Caco-2 (cell line): ENCODE results near the gene CREB3L1. TPM values are rescaled to one million over a fixed set of nuclear protein-coding genes. Genes with fewer than 3 reads are reported as not detected.

Experiments used
- BruUV-seq: library from RNA; stranded (reverse); fragments of 400-500 nt; replicated peaks from 2 replicates; lab custom pipeline; 2021; lab: Mats Ljungman, UMichigan
- CTCF ChIA-PET: fragments of 300-600 bp; sonication (Branson Sonifier 250); formaldehyde crosslinking; loops from one replicate; lab custom pipeline; 2022; ENCODE audit warnings: antibody characterized with exemption; lab: Charles Lee
- POLR2A ChIA-PET: fragments of 300-600 bp; sonication (Branson Sonifier 250); formaldehyde crosslinking; loops from one replicate; lab custom pipeline; 2022; ENCODE audit warnings: antibody characterized with exemption; lab: Charles Lee
- DNase-seq, 2 experiments: peaks; one replicate each; pipeline versions ENCODE4 v3.0.0 to v3.0.0-alpha.2; 2020 to 2022
- H3K27me3 ChIP-seq: replicated peaks from 2 replicates; pipeline ENCODE4 v1.6.0; 2011; ENCODE audit warnings: low read length; ENCODE audit not compliant: control insufficient read depth, insufficient read depth
- H3K36me3 ChIP-seq: 2 replicates; pipeline ENCODE4 v1.5.1; 2011; ENCODE audit warnings: low read length; ENCODE audit not compliant: control insufficient read depth, insufficient read depth
- H3K4me1 ChIP-seq: fragments of 250-450 bp; sonication (Bioruptor Pico); 2 replicates; pipeline ENCODE4 v1.5.1; 2020; ENCODE audit warnings: mild to moderate bottlenecking
- H3K4me3 ChIP-seq: 2 replicates; pipeline ENCODE4 v1.5.1; 2011; ENCODE audit warnings: low read depth, mild to moderate bottlenecking, control low read depth, low read length
- H3K9me3 ChIP-seq: fragments of 250-450 bp; sonication (Bioruptor Pico); 2 replicates; pipeline ENCODE4 v1.5.1; 2020; ENCODE audit warnings: mild to moderate bottlenecking, moderate library complexity
- H3K27ac Mint-ChIP-seq: one replicate; pipeline ENCODE4 v1.8.0; 2022; ENCODE audit warnings: mixed read lengths; ENCODE audit not compliant: unreplicated experiment
- H3K27me3 Mint-ChIP-seq: one replicate; pipeline ENCODE4 v1.8.0; 2022; ENCODE audit warnings: mixed read lengths; ENCODE audit not compliant: insufficient read depth, unreplicated experiment
- H3K36me3 Mint-ChIP-seq: one replicate; pipeline ENCODE4 v1.8.0; 2022; ENCODE audit warnings: mild to moderate bottlenecking, mixed read lengths; ENCODE audit not compliant: insufficient read depth, unreplicated experiment
- H3K4me1 Mint-ChIP-seq: one replicate; pipeline ENCODE4 v1.8.0; 2022; ENCODE audit warnings: low read depth, mixed read lengths; ENCODE audit not compliant: unreplicated experiment
- H3K4me3 Mint-ChIP-seq: one replicate; pipeline ENCODE4 v1.8.0; 2022; ENCODE audit warnings: mild to moderate bottlenecking, moderate library complexity, mixed read lengths; ENCODE audit not compliant: unreplicated experiment
- H3K9me3 Mint-ChIP-seq: one replicate; pipeline ENCODE4 v1.8.0; 2022; ENCODE audit warnings: mixed read lengths; ENCODE audit not compliant: unreplicated experiment
- intact Hi-C: fragments of 100-400 bp; cut with micrococcal nuclease; formaldehyde crosslinking; loops from one replicate; pipeline ENCODE4 v1.10.0; 2022; ENCODE audit not compliant: unreplicated experiment
- total RNA-seq: library from RNA; stranded (reverse); gene quantifications from 2 replicates; pipeline ENCODE4 v1.2.3, GENCODE V29; 2022
- TF ChIP-seq, protein P1 (sequence below), 2 experiments: fragments of 200-600 bp in 1 of 2; IDR thresholded peaks; 1 replicate in 1 of 2; 2 replicates in 1 of 2; pipeline versions ENCODE4 v1.5.1 to v1.8.0; 2011 to 2022; ENCODE audit warnings: antibody characterized with exemption in 1 of 2, control low read depth in 1 of 2, inconsistent platforms in 1 of 2, low read depth in 1 of 2, low read length in 1 of 2, mild to moderate bottlenecking in 1 of 2, moderate library complexity in 1 of 2; ENCODE audit not compliant: insufficient read depth in 1 of 2, severe bottlenecking in 1 of 2, unreplicated experiment in 1 of 2

CREB3L1 gene
- total RNA-seq, 1 experiment from 2014 or later = 24.9 TPM

DNA sequence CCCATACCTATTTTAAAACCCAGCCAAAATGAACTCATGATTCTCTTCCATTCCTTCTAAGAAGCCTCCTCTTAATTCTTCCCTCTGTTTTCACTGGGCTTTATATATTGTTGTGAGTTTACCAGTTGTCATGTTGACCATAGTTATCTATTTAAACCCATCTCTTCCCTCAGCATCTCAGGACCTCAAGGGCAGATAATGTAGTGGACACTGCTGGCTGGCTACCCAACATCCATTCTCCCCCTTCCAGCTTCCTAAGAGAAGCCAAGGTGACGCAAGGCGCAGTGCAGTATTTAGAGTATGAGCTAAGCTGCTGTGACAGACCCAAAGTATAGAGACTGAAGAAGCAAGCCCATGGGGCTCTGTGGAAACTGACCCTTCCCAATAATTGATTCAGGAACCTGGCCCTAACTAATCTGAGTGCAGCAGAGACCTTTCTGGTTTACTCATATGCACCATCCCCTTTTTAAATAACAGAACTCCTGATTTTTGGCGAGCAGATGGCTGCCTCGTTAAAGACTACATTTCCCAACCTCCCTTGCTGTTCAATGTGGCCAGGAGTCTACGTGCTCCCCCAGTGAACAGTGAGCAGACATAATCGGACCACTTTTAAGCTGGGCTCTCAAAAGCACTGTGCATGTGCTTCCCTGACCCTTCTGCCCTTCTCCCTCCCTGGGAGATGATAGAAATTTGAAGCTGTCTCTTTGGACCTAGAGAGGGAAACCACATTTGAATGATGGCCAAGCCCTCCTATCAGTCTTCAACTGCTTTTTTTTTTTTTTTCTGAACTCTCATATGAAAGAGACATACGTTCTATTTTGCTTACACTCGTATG, 28.1 kb upstream of the CREB3L1 start:
- Mint-ChIP-seq H3K4me3 (peak overlapping the region; percentile 15), H3K4me1 (peaks cover 54% of the 10 kb centered on the region), H3K9me3 (no peaks in the 10 kb centered on the region), H3K36me3 (peaks cover 15% of the 10 kb centered on the region), H3K27me3 (no peaks in the 10 kb centered on the region), H3K27ac (peak overlapping the region; percentile 98)
- TF ChIP-seq, protein P1, sequence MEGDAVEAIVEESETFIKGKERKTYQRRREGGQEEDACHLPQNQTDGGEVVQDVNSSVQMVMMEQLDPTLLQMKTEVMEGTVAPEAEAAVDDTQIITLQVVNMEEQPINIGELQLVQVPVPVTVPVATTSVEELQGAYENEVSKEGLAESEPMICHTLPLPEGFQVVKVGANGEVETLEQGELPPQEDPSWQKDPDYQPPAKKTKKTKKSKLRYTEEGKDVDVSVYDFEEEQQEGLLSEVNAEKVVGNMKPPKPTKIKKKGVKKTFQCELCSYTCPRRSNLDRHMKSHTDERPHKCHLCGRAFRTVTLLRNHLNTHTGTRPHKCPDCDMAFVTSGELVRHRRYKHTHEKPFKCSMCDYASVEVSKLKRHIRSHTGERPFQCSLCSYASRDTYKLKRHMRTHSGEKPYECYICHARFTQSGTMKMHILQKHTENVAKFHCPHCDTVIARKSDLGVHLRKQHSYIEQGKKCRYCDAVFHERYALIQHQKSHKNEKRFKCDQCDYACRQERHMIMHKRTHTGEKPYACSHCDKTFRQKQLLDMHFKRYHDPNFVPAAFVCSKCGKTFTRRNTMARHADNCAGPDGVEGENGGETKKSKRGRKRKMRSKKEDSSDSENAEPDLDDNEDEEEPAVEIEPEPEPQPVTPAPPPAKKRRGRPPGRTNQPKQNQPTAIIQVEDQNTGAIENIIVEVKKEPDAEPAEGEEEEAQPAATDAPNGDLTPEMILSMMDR (IDR thresholded peaks at IDR 0.05; ENCODE audit: insufficient read depth in 1 of 2, low read depth in 1 of 2, low read length in 1 of 2, severe bottlenecking in 1 of 2, unreplicated experiment in 1 of 2) = no peak
- Histone ChIP-seq H3K36me3 (no peaks in the 10 kb centered on the region), H3K27me3 (no peaks in the 10 kb centered on the region), H3K9me3 (no peaks in the 10 kb centered on the region; the same call in 1 of the 2 replicates), H3K4me1 (peaks cover 67% of the 10 kb centered on the region), H3K4me3 (no peak overlapping the region)
- POLR2A ChIA-PET = no interaction called here
- CTCF ChIA-PET = interaction anchor here (0.6 to 2.4 kb wide), 12 partner anchors 10 to 373 kb away, joined by 3 to 16 read pairs (median 4); no protein-coding TSS in a partner anchor
- BruUV-seq = no TSS peak
- intact Hi-C loops = no loop called here
- DNase-seq = no peak

DNA sequence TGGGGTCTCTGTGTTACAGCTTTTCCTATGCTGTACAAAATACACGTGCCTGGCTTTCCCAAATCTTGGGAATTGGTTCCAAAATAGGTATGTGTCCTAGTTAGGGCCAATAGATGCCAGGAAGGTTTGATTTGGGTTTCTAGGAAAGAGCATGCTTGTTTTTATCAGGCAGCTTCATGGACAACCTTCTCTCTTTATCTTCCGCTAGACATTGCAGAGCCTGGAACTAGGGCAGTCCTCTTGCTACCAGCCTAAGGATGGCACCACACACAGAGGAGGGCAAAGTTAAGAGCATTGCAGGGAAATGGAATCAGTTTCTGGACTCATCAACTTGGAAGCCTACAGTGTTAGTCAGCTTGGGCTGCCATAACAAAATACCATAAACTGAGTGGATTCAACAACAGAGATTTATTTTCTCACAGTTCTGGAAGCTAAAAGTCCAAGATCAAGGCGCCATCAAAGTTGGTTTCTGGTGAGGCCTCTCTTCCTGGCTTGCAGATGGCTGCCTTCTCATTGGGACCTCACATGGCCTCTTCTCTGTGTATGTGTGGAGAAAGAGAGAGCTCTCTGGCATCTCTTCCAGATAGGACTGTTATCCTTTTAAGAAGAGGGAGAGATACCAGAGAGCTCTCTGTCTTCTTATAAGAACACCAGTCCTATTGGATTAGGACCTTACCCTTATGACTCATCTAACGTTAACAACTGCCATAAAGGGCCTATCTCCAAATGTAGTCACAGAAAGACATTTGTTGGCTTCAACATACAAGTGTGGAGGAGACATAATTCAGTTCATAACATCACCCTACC, 27.3 kb upstream of the CREB3L1 start:
- DNase-seq = no peak
- H3K27me3 Mint-ChIP-seq = no peaks in the 10 kb centered on the region
- peaks cover 15% of the 10 kb centered on the region for H3K36me3 Mint-ChIP-seq
- H3K9me3 ChIP-seq = no peaks in the 10 kb centered on the region; the same call in 1 of the 2 replicates
- ChIA-PET POLR2A (no interaction called here), CTCF (interaction anchor here (0.6 to 2.4 kb wide), 6 partner anchors 10 to 90 kb away, joined by 3 to 16 read pairs (median 4); no protein-coding TSS in a partner anchor)
- TF ChIP-seq, protein P1 (IDR thresholded peaks at IDR 0.05; ENCODE audit: insufficient read depth in 1 of 2, low read depth in 1 of 2, low read length in 1 of 2, severe bottlenecking in 1 of 2, unreplicated experiment in 1 of 2) = no peak
- no peaks in the 10 kb centered on the region for H3K27me3 ChIP-seq
- H3K4me1 Mint-ChIP-seq = peaks cover 52% of the 10 kb centered on the region
- H3K4me3 ChIP-seq = no peak overlapping the region
- H3K4me3 Mint-ChIP-seq = no peak overlapping the region
- intact Hi-C loops = no loop called here
- no peaks in the 10 kb centered on the region for H3K36me3 ChIP-seq
- H3K4me1 ChIP-seq = peaks cover 70% of the 10 kb centered on the region
- BruUV-seq = no TSS peak
- no peaks in the 10 kb centered on the region for H3K9me3 Mint-ChIP-seq
- H3K27ac Mint-ChIP-seq = peak overlapping the region; percentile 98

DNA sequence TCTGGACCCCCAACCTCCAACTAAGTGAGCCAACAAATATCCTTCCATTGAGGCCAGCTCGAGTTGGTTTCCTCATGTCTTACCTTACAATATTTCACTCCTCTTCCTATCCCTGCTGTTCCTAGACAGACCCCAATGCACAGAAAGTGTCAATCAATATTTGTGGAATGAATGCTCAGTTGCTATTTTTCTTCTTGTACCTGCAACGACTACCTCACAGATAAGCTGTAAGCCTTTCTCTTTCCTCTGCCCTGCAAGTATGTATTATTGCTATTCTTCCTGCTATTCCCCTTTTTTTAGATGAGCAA, 26.8 kb upstream of the CREB3L1 start:
- no peaks in the 10 kb centered on the region for H3K9me3 Mint-ChIP-seq
- H3K4me1 Mint-ChIP-seq = peaks cover 48% of the 10 kb centered on the region
- Histone ChIP-seq H3K36me3 (no peaks in the 10 kb centered on the region), H3K4me3 (no peak overlapping the region), H3K4me1 (peaks cover 70% of the 10 kb centered on the region), H3K9me3 (no peaks in the 10 kb centered on the region; the same call in 1 of the 2 replicates), H3K27me3 (no peaks in the 10 kb centered on the region)
- no peak for DNase-seq
- peak overlapping the region; percentile 98 for H3K27ac Mint-ChIP-seq
- H3K27me3 Mint-ChIP-seq = no peaks in the 10 kb centered on the region
- intact Hi-C loops = no loop called here
- no TSS peak for BruUV-seq
- ChIA-PET POLR2A (no interaction called here), CTCF (interaction anchor here (2.4 kb wide), 1 partner anchor 11 kb away, joined by 11 read pairs; no protein-coding TSS in a partner anchor)
- H3K36me3 Mint-ChIP-seq = peaks cover 15% of the 10 kb centered on the region
- no peak overlapping the region for H3K4me3 Mint-ChIP-seq
- TF ChIP-seq, protein P1 (IDR thresholded peaks at IDR 0.05; ENCODE audit: insufficient read depth in 1 of 2, low read depth in 1 of 2, low read length in 1 of 2, severe bottlenecking in 1 of 2, unreplicated experiment in 1 of 2) = no peak
